H1 (cell line): ENCODE results near the gene ROBO2. TPM values are rescaled to one million over a fixed set of nuclear protein-coding genes. Genes with fewer than 3 reads are reported as not detected.
A peak's percentile ranks its signal among the peaks of the same experiment; 100 is the strongest.

Experiments
- CTCF ChIA-PET: fragments of 300-600 bp; sonication (Branson Sonifier 250); formaldehyde crosslinking; loops from one replicate; lab custom pipeline; 2021; ENCODE audit not compliant: partially characterized antibody; lab: Charles Lee
- POLR2A ChIA-PET: fragments of 300-600 bp; sonication (Branson Sonifier 250); formaldehyde crosslinking; loops from one replicate; lab custom pipeline; 2021; ENCODE audit warnings: inconsistent platforms; ENCODE audit not compliant: partially characterized antibody; lab: Charles Lee
- DNase-seq, 2 experiments: peaks; one replicate each; pipeline versions ENCODE4 v3.0.0 to v3.0.0-alpha.2; 2010 to 2022; ENCODE audit warnings: low spot score in 2 of 2, low read depth in 1 of 2, mixed read lengths in 1 of 2
- FAIRE-seq: peaks from 2 replicates; lab custom pipeline; 2011; peaks lifted over from hg19 to GRCh38; lab: Jason Lieb, UNC
- H2AFZ ChIP-seq: 2 replicates; pipeline ENCODE4 v1.8.1; 2012; ENCODE audit warnings: low read length, inconsistent platforms
- H2AK5ac ChIP-seq: 2 replicates; pipeline ENCODE4 v1.6.1; 2013; ENCODE audit warnings: low read depth, low read length
- H2BK120ac ChIP-seq: replicated peaks from 2 replicates; pipeline ENCODE3; 2013; ENCODE audit warnings: low read depth, low read length, inconsistent platforms
- H2BK12ac ChIP-seq: 2 replicates; pipeline ENCODE4 v1.6.1; 2013; ENCODE audit warnings: low read depth, low read length
- H2BK15ac ChIP-seq: 2 replicates; pipeline ENCODE4 v1.6.1; 2013; ENCODE audit warnings: low read length
- H2BK20ac ChIP-seq: 2 replicates; pipeline ENCODE4 v1.6.1; 2013; ENCODE audit warnings: low read length
- H2BK5ac ChIP-seq: 2 replicates; pipeline ENCODE4 v1.6.1; 2013; ENCODE audit warnings: low read depth, low read length
- H3K14ac ChIP-seq: 2 replicates; pipeline ENCODE4 v1.6.1; 2013; ENCODE audit warnings: inconsistent platforms; ENCODE audit not compliant: insufficient read length
- H3K18ac ChIP-seq: 2 replicates; pipeline ENCODE4 v1.6.1; 2013; ENCODE audit warnings: low read length; ENCODE audit errors: extremely low read depth
- H3K23ac ChIP-seq: 2 replicates; pipeline ENCODE4 v1.6.1; 2013; ENCODE audit warnings: inconsistent platforms; ENCODE audit not compliant: insufficient read length
- H3K23me2 ChIP-seq: 2 replicates; pipeline ENCODE4 v1.6.1; 2013; ENCODE audit warnings: low read depth, low read length
- H3K27ac ChIP-seq: 2 replicates; pipeline ENCODE4 v1.6.1; 2011; ENCODE audit warnings: low read depth, low read length, inconsistent platforms
- H3K27me3 ChIP-seq, 4 experiments: replicated peaks in 1 of 4; 1 replicate in 1 of 4; 2 replicates in 3 of 4; pipeline versions ENCODE4 v1.6.1 to v1.8.1; 2011 to 2013; ENCODE audit warnings: low read length in 3 of 4, mild to moderate bottlenecking in 3 of 4, inconsistent platforms in 2 of 4, mixed read lengths in 2 of 4, moderate library complexity in 1 of 4; ENCODE audit not compliant: control insufficient read depth in 3 of 4, insufficient read depth in 3 of 4; ENCODE audit errors: extremely low read depth in 1 of 4
- H3K36me3 ChIP-seq, 4 experiments: 2 replicates each; pipeline versions ENCODE4 v1.6.1 to v1.8.1; 2011 to 2013; ENCODE audit warnings: mild to moderate bottlenecking in 4 of 4, low read length in 3 of 4, moderate library complexity in 2 of 4, control low read depth in 1 of 4, inconsistent platforms in 1 of 4; ENCODE audit not compliant: insufficient read depth in 4 of 4, control insufficient read depth in 2 of 4
- H3K4ac ChIP-seq: replicated peaks from 2 replicates; pipeline ENCODE3; 2013; ENCODE audit warnings: low read length, low read depth, mixed read lengths, inconsistent platforms; ENCODE audit not compliant: insufficient read length
- H3K4me1 ChIP-seq, 4 experiments: replicated peaks in 1 of 4; 1 replicate in 1 of 4; 2 replicates in 3 of 4; pipeline versions ENCODE4 v1.6.1 to v1.8.1; 2011 to 2013; ENCODE audit warnings: low read length in 3 of 4, inconsistent platforms in 2 of 4, mixed read lengths in 1 of 4; ENCODE audit not compliant: insufficient read depth in 4 of 4, control insufficient read depth in 3 of 4
- H3K4me2 ChIP-seq, 2 experiments: 2 replicates each; pipeline versions ENCODE4 v1.6.1 to v1.8.1; 2011 to 2013; ENCODE audit warnings: low read depth in 2 of 2, low read length in 2 of 2, control low read depth in 1 of 2, inconsistent platforms in 1 of 2, mild to moderate bottlenecking in 1 of 2; ENCODE audit not compliant: insufficient read depth in 1 of 2
- H3K4me3 ChIP-seq, 4 experiments: fragments of 200-600, 300-600 bp in 1 of 4; sonication (generic), shearing (Covaris generic), sonication (Bioruptor Twin) in 1 of 4; 2 replicates each; pipeline versions ENCODE4 v1.5.1 to v1.8.1; 2011 to 2016; ENCODE audit warnings: low read length in 4 of 4, low read depth in 3 of 4, control low read depth in 2 of 4, inconsistent platforms in 2 of 4, mild to moderate bottlenecking in 2 of 4, mixed read lengths in 1 of 4, moderate library complexity in 1 of 4; ENCODE audit not compliant: insufficient read depth in 2 of 4; ENCODE audit errors: extremely low read depth in 1 of 4
- H3K56ac ChIP-seq: replicated peaks from 2 replicates; pipeline ENCODE3; 2013; ENCODE audit warnings: low read depth, mild to moderate bottlenecking, mixed read lengths, low read length, inconsistent platforms; ENCODE audit not compliant: insufficient read length
- H3K79me1 ChIP-seq: 2 replicates; pipeline ENCODE4 v1.6.1; 2013; ENCODE audit warnings: low read depth, low read length, control low read depth
- H3K79me2 ChIP-seq, 2 experiments: 2 replicates each; pipeline versions ENCODE4 v1.6.1 to v1.8.1; 2012 to 2013; ENCODE audit warnings: low read length in 2 of 2, mild to moderate bottlenecking in 2 of 2, inconsistent platforms in 1 of 2; ENCODE audit not compliant: insufficient read depth in 2 of 2, control insufficient read depth in 1 of 2
- H3K9ac ChIP-seq, 4 experiments: replicated peaks in 1 of 4; 1 replicate in 1 of 4; 2 replicates in 3 of 4; pipeline versions ENCODE4 v1.6.1 to v1.8.1; 2011 to 2013; ENCODE audit warnings: low read depth in 3 of 4, low read length in 3 of 4, control low read depth in 2 of 4, mild to moderate bottlenecking in 2 of 4, moderate library complexity in 2 of 4, inconsistent platforms in 1 of 4; ENCODE audit errors: extremely low read depth in 1 of 4
- H3K9me3 ChIP-seq, 2 experiments: 2 replicates each; pipeline versions ENCODE4 v1.6.1 to v1.8.1; 2012 to 2013; ENCODE audit warnings: mild to moderate bottlenecking in 2 of 2, moderate library complexity in 2 of 2, control low read depth in 1 of 2, inconsistent platforms in 1 of 2, low read depth in 1 of 2, low read length in 1 of 2, mixed read lengths in 1 of 2; ENCODE audit not compliant: insufficient read depth in 2 of 2
- H4K20me1 ChIP-seq, 2 experiments: replicated peaks in 1 of 2; 2 replicates each; pipeline versions ENCODE3 to v1.8.1; 2011 to 2013; ENCODE audit warnings: inconsistent platforms in 2 of 2, low read length in 2 of 2, mild to moderate bottlenecking in 1 of 2; ENCODE audit not compliant: insufficient read depth in 2 of 2, control insufficient read depth in 1 of 2
- H4K5ac ChIP-seq: 2 replicates; pipeline ENCODE4 v1.6.1; 2013; ENCODE audit warnings: low read length, low read depth, mixed read lengths, inconsistent platforms; ENCODE audit not compliant: insufficient read length
- H4K8ac ChIP-seq: 2 replicates; pipeline ENCODE4 v1.8.0; 2013; ENCODE audit warnings: mild to moderate bottlenecking, moderate library complexity, low read length, inconsistent platforms; ENCODE audit not compliant: insufficient read depth; ENCODE audit errors: extremely low read depth
- H4K91ac ChIP-seq: replicated peaks from 2 replicates; pipeline ENCODE3; 2013; ENCODE audit warnings: low read length, mixed read lengths, inconsistent platforms; ENCODE audit not compliant: insufficient read length
- BRCA1 ChIP-seq: IDR thresholded peaks from 2 replicates; pipeline ENCODE4 v1.6.1; 2012; ENCODE audit warnings: low read depth, low read length, improper control_type of control experiment
- EP300 ChIP-seq, 2 experiments: IDR thresholded peaks; 1 replicate in 1 of 2; 2 replicates in 1 of 2; pipeline ENCODE4 v1.6.1; 2011 to 2012; ENCODE audit warnings: low read depth in 2 of 2, low read length in 2 of 2, mild to moderate bottlenecking in 2 of 2, borderline replicate concordance in 1 of 2, inconsistent platforms in 1 of 2, moderate library complexity in 1 of 2
- KDM5A ChIP-seq: fragments of 200-600 bp; IDR thresholded peaks from 2 replicates; pipeline ENCODE4 v1.7.1; 2012; ENCODE audit warnings: mild to moderate bottlenecking, low read length, inconsistent platforms, mixed read lengths
- MAFK ChIP-seq: IDR thresholded peaks from 2 replicates; pipeline ENCODE4 v1.6.1; 2012; ENCODE audit warnings: low read depth, mild to moderate bottlenecking, improper control_type of control experiment, low read length
- SP1 ChIP-seq: IDR thresholded peaks from 2 replicates; pipeline ENCODE4 v1.6.1; 2011; ENCODE audit warnings: low read depth, low read length
- ZNF274 ChIP-seq: IDR thresholded peaks from 2 replicates; pipeline ENCODE4 v1.7.0; 2012; ENCODE audit warnings: low read length, borderline replicate concordance; ENCODE audit errors: extremely low read depth
- WGBS, 2 experiments: shearing (Covaris generic) in 1 of 2; methylation state at CpG; one replicate each; pipeline versions ENCODE4 v1.1.6 to v1.1.7; 2013 to 2015; ENCODE audit warnings: low lambda C conversion rate in 2 of 2, mixed read lengths in 2 of 2, inconsistent platforms in 1 of 2, low coverage in 1 of 2, missing lambda C conversion rate in 1 of 2; ENCODE audit not compliant: insufficient replicate concordance in 2 of 2, insufficient coverage in 1 of 2, insufficient read length in 1 of 2; ENCODE audit errors: extremely low coverage in 1 of 2, missing lambda C conversion rate in 1 of 2; 5-methylcytosine and 5-hydroxymethylcytosine counted together
- polyA plus RNA-seq, 7 experiments: library from polyadenylated mRNA; depleted of rRNA in 3 of 7; stranded (reverse) in 5 of 7; unstranded in 2 of 7; fragments of >200 nt in 5 of 7; fragments of 200-250 nt in 2 of 7; gene quantifications; 1 replicate in 5 of 7; 2 replicates in 1 of 7; 4 replicates in 1 of 7; pipeline versions ENCODE4 v1.2.1 to v1.2.3, GENCODE V29; 2011 to 2013; ENCODE audit warnings: missing spikeins in 2 of 7, mixed read lengths in 2 of 7
- total RNA-seq: library from RNA; stranded (reverse); fragmentation: NEBNext Ultra II Directional; extraction: Animal tissue kit (Norgen Biotek cat#: 25700); gene quantifications from 2 replicates; pipeline ENCODE4 v1.2.1, GENCODE V29; 2021

ROBO2 gene
- total and polyA plus RNA-seq, 2 of the 8 experiments (the other 6 are each of a cell fraction or from before 2014, with no cell fraction given) = 1.5 to 2.9 TPM

- Histone ChIP-seq H3K4me2 (peak overlapping the region; percentile 82 to 93), H2AFZ (peak overlapping the region; percentile 31), H3K9me3 (no peaks in the 10 kb centered on the region)
Observed at GRCh38 chr3:77040216-77040615, 317 bp downstream of the ROBO2 start.

More at GRCh38 chr3:77040216-77040615, 317 bp downstream of the ROBO2 start:
- H2BK20ac ChIP-seq = no peak overlapping the region
- FAIRE-seq (no peak), DNase-seq (no peak)
- H2BK120ac ChIP-seq = no peak overlapping the region
- no peaks in the 10 kb centered on the region for H3K36me3 ChIP-seq
- no peak overlapping the region for H3K56ac ChIP-seq
- ChIA-PET POLR2A (interaction anchor here (1.6 to 2.7 kb wide), 2 partner anchors 40 to 212 kb away, joined by 3 to 6 read pairs; no protein-coding TSS in a partner anchor), CTCF (interaction anchor here (3.5 kb wide), 1 partner anchor 216 kb away, joined by 16 read pairs; no protein-coding TSS in a partner anchor)
- H2BK12ac ChIP-seq = no peak overlapping the region
- H3K79me2 ChIP-seq = no peaks in the 10 kb centered on the region
- no peak overlapping the region for H3K23ac ChIP-seq
- H4K8ac ChIP-seq = peak overlapping the region; percentile 41; the same call in 1 of the 2 replicates
- H3K4me3 ChIP-seq = peak overlapping the region; percentile 59 to 89 (median 75)
- no peak overlapping the region for H2AK5ac ChIP-seq
- H4K5ac ChIP-seq = no peak overlapping the region
- no peaks in the 10 kb centered on the region for H3K79me1 ChIP-seq
- no peak overlapping the region for H2BK5ac ChIP-seq
- no peak overlapping the region for H3K27ac ChIP-seq
- no peaks in the 10 kb centered on the region for H4K20me1 ChIP-seq
- H3K27me3 ChIP-seq = peaks cover 0 to 6% (median 5%) of the 10 kb centered on the region in 4 experiments; a peak in 5 of 7 replicates
- TF ChIP-seq ZNF274 (no peak), BRCA1 (no peak), MAFK (no peak), KDM5A (no peak), EP300 (IDR thresholded peaks at IDR 0.05; ENCODE audit: borderline replicate concordance in 1 of 2, low read depth in 2 of 2, low read length in 2 of 2) (no peak), SP1 (no peak)
- H3K4ac ChIP-seq = no peak overlapping the region
- peaks cover 0 to 9% (median 5%) of the 10 kb centered on the region in 4 experiments; a peak in 5 of 7 replicates for H3K4me1 ChIP-seq
- no peak overlapping the region; a peak in 2 of 7 replicates for H3K9ac ChIP-seq
- H3K18ac ChIP-seq = no peak overlapping the region
- H4K91ac ChIP-seq = no peak overlapping the region
- no peak overlapping the region for H2BK15ac ChIP-seq
- H3K23me2 ChIP-seq = peaks cover 15% of the 10 kb centered on the region
- WGBS, 2 experiments = 4% methylated on average over 11 of the region's 11 CpGs; no CpG with 5 or more reads in 1 of the 2 experiments
- no peak overlapping the region for H3K14ac ChIP-seq
